Urothelium cell line (cell line): ENCODE data around the gene VPS39.
"Not testable (repeated sequence)": the region's sequence is repeated elsewhere in the genome, so short reads cannot be mapped to it uniquely, and the experiment has no call there.

Experiments used
- DNase-seq: peaks from one replicate; pipeline ENCODE4 v3.0.0; 2011; ENCODE audit warnings: low spot score, mixed read lengths
- FAIRE-seq: peaks from 2 replicates; lab custom pipeline; 2011; peaks lifted over from hg19 to GRCh38; lab: Jason Lieb, UNC

The VPS39 gene, protein sequence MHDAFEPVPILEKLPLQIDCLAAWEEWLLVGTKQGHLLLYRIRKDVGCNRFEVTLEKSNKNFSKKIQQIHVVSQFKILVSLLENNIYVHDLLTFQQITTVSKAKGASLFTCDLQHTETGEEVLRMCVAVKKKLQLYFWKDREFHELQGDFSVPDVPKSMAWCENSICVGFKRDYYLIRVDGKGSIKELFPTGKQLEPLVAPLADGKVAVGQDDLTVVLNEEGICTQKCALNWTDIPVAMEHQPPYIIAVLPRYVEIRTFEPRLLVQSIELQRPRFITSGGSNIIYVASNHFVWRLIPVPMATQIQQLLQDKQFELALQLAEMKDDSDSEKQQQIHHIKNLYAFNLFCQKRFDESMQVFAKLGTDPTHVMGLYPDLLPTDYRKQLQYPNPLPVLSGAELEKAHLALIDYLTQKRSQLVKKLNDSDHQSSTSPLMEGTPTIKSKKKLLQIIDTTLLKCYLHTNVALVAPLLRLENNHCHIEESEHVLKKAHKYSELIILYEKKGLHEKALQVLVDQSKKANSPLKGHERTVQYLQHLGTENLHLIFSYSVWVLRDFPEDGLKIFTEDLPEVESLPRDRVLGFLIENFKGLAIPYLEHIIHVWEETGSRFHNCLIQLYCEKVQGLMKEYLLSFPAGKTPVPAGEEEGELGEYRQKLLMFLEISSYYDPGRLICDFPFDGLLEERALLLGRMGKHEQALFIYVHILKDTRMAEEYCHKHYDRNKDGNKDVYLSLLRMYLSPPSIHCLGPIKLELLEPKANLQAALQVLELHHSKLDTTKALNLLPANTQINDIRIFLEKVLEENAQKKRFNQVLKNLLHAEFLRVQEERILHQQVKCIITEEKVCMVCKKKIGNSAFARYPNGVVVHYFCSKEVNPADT

GRCh38 chr15:42207674-42208579 lies at the start of gene VPS39:
VPS39 (minus strand) TSS chr15:42208304; CDS start chr15:42208153, 151 bp downstream.
- FAIRE-seq: peak; percentile 9

GRCh38 chr15:42253300-42253699 lies 45.2 kb upstream of the VPS39 start:
- no peak for DNase-seq
- FAIRE-seq: no peak

More at GRCh38 chr15:42207674-42208579, at the start of gene VPS39:
- DNase-seq: peak; percentile 92

DNA sequence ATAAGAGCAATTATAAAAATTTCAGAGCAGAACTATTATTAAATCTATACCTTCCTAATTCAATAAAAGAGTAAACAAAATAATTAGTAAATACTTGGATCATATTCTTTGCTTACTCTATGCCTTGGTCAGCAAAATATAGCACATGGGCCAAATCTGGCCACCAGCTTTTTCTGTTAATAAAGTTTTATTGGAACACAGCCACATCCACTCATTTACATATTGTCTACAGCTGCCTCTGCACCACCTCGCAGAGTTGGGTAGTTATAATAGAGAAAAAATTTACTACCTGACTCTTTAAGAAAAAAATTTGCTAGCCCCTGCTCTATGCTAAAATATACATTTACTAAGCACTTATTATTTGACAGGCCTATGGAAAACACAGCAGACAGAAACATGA lies 32.7 kb upstream of the VPS39 start:
- FAIRE-seq: no peak
- no peak for DNase-seq

DNA sequence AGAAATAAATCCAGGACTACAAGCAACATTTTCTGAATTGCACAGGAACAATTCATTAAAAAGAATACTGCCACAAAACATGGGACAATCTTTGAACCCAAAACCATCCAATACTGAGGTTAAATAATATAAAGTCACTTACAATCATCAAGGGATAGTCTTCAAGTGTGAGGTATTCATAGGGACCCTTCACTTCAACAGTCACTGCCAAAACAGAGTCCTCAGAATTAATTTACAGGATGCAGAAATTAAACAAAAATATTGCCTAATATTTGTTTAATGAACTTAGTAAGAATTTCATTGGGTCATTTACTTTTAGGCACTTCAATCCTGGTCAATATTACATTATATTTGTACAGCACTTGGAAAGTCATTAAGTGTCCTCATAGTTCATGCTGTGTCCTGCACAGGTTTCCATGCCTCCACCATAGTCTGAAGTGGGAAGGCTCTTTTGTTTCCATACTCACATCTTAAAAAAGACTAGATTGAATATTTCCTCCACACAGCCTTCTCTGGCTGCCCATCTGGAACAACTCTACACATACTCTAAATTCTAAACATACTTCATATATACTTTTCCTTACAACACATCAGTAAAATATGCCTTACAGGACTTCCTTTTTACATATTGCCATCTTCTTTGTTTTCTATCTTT lies 31.6 kb upstream of the VPS39 start:
- no peak for FAIRE-seq
- no peak for DNase-seq

- FAIRE-seq (no peak), DNase-seq (no peak)
These were observed 25.0 kb upstream of the VPS39 start for GRCh38 chr15:42233107-42233506.

DNA sequence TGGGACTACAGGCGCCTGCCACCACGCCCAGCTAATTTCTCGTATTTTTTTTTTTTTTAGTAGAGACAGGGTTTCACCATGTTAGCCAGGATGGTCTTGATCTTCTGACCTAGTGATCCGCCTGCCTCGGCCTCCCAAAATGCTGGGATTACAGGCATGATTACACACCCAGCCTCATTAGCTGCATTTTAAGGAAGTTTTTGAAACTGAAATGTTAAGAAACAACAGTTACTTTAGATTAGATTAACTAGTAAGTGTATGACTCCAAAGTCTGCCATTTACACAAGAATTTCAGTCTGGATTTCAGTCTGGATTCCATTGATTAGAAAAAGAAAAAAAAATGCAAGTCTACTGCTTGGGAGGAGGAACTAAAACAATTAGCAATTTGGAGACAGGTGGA lies 24.5 kb upstream of the VPS39 start:
- DNase-seq: no peak
- FAIRE-seq: no peak

GRCh38 chr15:42231088-42231487 lies 23.0 kb upstream of the VPS39 start:
- FAIRE-seq (no peak), DNase-seq (no peak)

DNA sequence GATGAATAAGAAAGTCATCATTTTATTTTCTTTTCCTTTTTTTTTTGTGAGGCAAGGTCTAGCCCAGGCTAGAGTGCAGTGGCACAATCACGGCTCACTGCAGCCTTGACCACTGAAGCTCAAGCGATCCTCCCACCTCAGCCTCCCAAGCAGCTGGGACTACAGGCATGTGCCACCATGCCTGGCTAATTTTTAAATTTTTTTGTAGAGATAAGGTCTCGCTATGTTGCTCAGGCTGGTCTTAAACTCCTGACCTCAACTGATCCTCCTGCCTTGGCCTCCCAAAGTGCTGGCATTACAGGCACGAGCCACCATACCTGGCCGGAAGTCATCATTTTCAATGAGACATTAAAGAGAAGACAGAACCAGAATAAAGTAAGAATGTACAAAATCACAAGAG lies 20.9 kb upstream of the VPS39 start:
- not testable (repeated sequence) for DNase-seq, FAIRE-seq

GRCh38 chr15:42228036-42228435 lies 19.9 kb upstream of the VPS39 start:
- FAIRE-seq (no peak), DNase-seq (no peak)

DNA sequence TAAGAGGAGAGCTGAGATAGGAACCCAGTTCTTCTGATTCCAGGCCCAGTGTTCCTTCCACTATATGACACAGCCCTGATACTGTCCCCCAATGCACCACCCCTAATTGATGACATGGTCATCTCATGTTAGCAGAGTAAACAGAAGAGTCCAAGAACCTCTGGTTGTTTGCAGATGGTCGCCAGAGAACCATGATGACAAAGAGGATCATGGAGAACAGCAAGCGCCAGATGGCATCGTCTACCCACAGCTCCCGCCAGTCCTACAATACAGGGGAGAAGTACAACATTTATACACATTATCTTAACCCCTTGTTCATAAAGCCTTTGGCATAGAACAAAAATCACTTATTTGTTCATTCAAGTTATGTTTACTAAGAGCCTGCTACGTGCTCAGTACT lies 18.5 kb upstream of the VPS39 start:
- DNase-seq (no peak), FAIRE-seq (no peak)

DNA sequence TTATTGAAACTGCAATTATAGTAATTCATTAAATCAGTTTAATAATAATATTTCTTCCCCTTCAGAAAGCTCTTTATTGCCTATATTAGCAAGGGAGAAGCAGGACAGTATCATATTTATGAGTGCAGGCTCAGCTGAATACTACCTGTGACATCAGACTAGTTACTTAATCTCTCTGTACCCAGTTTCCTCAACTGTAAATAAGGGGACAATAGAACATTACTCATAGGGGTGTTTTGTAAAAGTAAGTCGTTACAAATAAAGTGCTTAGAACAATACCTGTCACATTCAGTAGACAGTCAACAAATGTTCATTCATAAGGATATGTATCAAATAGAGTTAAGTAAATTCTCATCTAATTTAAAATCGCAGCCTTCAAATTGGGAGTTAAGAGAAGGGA lies 12.1 kb upstream of the VPS39 start:
- FAIRE-seq: no peak

DNA sequence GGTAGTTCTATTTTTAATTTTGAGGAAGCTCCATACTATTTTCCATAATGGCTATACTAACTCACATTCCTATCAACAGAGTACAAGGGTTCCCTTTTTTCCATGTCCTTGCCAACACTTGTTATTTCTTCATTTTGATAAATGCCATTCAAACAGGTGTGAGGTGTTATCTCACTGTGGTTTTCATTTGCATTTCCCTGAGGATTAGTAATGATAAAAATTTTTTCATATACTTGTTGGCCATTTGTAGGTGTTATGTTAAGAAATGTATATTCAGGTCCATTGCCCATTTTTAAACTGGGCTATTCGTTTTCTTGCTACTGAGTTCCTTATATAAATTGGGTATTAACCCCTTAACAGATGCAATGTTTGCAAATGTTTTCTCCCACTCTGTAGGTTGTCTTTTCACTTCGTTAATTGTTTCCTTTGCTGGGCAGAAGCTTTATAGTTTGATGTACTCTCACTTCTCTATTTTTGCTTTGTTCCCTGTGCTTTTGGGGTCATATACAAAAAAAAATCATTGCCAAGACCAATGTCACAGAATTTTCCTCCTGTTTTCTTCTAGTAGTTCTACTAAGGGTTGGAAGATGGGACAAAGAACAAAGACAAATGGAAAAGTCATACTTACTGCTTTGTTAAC lies 11.0 kb upstream of the VPS39 start:
- no peak for DNase-seq

More for the DNA sequence above, 12.1 kb upstream of the VPS39 start:
- DNase-seq: no peak

GRCh38 chr15:42217568-42217967 lies 9.5 kb upstream of the VPS39 start:
- DNase-seq (no peak), FAIRE-seq (no peak)

More for the DNA sequence above, 11.0 kb upstream of the VPS39 start:
- FAIRE-seq: no peak

DNA sequence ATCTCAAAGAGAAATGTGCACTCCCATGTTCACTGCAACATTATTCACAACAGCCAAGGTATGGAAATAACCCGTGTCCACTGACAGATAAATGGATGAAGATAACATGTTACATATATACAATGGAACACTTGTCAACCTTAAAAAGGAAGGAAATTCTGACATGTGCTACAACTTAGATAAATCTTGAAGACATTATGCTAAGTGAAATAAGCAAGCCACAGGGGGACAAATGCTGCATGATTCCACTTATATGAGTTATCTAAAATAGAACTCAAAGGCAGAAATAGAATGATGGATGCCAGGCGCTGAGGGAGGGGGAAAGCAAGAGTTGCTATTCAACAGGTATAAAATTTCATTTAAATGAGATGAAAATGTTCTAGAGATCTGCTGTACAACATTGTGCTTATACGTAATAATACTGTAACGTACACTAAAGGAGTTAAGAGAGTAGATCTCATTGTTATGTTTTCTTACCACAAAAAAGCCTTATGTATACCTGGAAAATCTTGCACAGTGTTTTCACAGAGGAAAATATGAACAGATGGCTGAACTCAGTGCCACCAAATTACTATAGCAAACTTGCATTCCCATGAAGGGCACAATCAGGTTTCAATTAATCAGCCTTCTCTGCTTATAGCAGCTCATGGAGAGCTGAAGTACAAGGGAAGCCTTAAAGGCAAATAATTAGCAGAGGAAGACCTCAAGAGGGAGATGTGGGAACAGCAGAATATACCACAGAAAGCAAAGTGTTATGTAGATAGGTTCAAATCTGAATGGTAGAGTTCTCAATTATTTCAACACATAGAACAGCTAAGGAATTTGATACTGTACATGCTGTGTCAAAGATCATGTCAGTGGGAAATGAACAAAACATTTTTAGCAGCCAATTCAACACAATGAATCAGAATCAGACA lies 8.1 kb upstream of the VPS39 start:
- DNase-seq: no peak
- no peak for FAIRE-seq

DNA sequence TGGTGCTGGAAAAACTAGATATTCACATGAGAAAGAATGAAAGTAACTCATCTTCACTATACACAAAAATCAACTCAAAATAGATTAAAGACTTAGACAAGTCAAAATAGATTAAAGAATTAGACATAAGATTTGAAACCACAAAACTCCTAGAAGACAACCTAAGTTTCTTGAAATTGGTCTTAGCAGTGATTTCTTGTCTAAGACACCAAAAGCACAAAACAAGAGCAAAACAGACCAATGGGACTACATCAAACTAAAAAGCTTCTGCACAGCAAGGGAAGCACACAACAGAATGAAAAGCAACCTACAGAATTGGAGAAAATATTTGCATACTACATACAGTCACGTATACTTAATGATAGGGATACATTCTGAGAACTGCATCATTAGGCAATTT lies 6.5 kb upstream of the VPS39 start:
- no peak for FAIRE-seq

DNA sequence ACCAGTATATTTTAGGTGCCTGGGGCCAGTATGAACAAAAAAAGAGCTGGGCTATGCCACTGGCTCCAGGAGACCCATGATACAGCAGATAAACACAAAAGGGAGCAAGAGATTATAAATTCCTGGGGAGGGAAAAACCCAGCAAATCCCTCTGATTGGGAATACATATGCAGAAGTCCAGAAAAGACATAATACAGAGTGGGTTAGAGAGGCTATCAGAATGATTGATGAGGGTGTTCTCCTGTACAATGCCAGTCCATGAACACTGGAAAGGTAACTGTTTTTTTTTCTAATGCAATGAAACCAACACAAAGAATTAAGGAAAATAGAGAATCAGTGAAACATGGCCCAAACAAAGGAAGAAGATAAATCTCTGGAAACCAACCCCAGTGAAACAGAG lies 5.4 kb upstream of the VPS39 start:
- FAIRE-seq (no peak), DNase-seq (no peak)

More for the DNA sequence above, 6.5 kb upstream of the VPS39 start:
- DNase-seq: no peak

GRCh38 chr15:42210696-42211095 lies 2.6 kb upstream of the VPS39 start:
- no peak for FAIRE-seq
- no peak for DNase-seq

- DNase-seq (no peak), FAIRE-seq (no peak)
These were observed 1.7 kb downstream of the VPS39 start for GRCh38 chr15:42206406-42206805.

DNA sequence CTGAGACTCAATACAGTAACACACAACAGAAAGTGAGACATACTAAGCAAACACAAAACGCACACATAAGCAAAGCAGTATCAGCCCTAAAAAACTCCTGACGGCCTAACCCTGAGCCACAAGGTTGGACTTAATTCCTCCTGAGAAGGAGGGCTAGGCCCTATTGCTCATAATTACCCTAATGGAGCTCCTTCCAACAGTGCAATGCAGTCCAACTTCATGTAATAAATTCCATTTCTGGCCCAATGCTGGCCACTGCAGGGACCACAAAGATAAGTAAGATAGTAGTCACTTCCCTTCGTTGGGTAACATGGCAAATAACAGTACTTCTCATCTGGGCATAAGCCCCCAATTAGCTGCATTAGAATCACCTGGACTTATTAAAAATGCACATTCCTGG lies 4.2 kb downstream of the VPS39 start:
- FAIRE-seq: no peak
- no peak for DNase-seq
